Ovary (tissue), 3 donors: ENCODE results near the gene DNAH17.

ENCODE experiments used
- EP300 ChIP-seq: sonication (generic); formaldehyde crosslinking; IDR thresholded peaks from one replicate; pipeline ENCODE4 v1.6.1; 2017; ENCODE audit warnings: antibody characterized with exemption
- POLR2A ChIP-seq: fragments of 450-650 bp; IDR thresholded peaks from one replicate; pipeline ENCODE4 v1.6.1; 2017; ENCODE audit warnings: antibody characterized with exemption, mild to moderate bottlenecking, moderate library complexity
- TF ChIP-seq, protein P1 (sequence below), 3 donors: fragments of 450-650 bp in 2 of 3; fragments of 200-600 bp in 1 of 3; IDR thresholded peaks; one replicate each; pipeline versions ENCODE4 v1.5.1 to v1.8.0; 2016 to 2022; ENCODE audit warnings: antibody characterized with exemption in 3 of 3, mild to moderate bottlenecking in 1 of 3
- donor health status: DM: no; HTN: no; CAD: no.

DNA sequence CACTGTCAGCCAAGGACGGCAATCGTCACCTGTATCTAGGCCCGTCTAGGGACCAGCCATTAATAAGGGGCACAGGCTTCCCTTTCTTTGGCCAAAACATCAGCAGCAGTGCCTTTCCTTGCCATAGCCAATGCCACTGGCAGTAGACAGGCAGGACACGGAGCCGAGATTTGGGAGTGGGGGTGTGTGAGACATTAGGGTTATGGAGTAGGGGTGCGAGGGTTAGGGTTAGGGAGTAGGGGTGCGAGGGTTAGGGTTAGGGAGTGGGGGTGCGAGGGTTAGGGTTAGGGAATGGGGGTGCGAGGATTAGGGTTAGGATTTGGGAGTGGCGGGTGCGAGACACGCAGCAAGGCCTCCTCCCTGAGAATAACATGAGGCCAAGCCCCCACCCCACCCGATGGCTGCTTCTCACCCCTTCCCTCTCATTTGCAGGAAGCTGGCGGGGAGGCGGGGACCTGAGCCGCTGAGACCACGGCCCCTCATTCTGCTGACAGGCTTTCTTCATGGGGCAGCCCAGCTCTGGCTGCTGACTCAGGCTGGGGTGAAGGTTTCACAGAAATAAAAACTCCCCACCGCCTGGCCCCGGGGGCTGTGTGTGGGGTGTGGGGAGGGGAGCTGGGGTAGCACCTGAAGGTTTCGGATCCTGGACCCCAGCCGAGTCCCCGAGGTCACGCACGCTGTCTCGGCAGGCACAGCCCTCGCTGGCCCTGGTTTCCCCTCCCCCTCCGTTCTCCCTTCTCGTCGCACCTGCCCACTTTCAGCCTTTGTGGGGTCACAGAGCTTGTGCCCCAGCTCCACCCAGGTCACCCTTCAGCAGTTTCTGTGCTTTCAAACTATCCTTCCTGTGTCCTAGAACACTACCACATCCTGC, 104.9 kb downstream of the DNAH17 start:
- TF ChIP-seq, protein P1, sequence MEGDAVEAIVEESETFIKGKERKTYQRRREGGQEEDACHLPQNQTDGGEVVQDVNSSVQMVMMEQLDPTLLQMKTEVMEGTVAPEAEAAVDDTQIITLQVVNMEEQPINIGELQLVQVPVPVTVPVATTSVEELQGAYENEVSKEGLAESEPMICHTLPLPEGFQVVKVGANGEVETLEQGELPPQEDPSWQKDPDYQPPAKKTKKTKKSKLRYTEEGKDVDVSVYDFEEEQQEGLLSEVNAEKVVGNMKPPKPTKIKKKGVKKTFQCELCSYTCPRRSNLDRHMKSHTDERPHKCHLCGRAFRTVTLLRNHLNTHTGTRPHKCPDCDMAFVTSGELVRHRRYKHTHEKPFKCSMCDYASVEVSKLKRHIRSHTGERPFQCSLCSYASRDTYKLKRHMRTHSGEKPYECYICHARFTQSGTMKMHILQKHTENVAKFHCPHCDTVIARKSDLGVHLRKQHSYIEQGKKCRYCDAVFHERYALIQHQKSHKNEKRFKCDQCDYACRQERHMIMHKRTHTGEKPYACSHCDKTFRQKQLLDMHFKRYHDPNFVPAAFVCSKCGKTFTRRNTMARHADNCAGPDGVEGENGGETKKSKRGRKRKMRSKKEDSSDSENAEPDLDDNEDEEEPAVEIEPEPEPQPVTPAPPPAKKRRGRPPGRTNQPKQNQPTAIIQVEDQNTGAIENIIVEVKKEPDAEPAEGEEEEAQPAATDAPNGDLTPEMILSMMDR (IDR thresholded peaks at IDR 0.05): no peak
- no peak for TF ChIP-seq POLR2A
- TF ChIP-seq EP300: no peak
